ENCODE results near the gene UBE3D.
A peak's percentile ranks its signal among the peaks of the same experiment; 100 is the strongest.

Gene UBE3D, protein sequence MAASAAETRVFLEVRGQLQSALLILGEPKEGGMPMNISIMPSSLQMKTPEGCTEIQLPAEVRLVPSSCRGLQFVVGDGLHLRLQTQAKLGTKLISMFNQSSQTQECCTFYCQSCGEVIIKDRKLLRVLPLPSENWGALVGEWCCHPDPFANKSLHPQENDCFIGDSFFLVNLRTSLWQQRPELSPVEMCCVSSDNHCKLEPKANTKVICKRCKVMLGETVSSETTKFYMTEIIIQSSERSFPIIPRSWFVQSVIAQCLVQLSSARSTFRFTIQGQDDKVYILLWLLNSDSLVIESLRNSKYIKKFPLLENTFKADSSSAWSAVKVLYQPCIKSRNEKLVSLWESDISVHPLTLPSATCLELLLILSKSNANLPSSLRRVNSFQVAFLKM

DNA sequence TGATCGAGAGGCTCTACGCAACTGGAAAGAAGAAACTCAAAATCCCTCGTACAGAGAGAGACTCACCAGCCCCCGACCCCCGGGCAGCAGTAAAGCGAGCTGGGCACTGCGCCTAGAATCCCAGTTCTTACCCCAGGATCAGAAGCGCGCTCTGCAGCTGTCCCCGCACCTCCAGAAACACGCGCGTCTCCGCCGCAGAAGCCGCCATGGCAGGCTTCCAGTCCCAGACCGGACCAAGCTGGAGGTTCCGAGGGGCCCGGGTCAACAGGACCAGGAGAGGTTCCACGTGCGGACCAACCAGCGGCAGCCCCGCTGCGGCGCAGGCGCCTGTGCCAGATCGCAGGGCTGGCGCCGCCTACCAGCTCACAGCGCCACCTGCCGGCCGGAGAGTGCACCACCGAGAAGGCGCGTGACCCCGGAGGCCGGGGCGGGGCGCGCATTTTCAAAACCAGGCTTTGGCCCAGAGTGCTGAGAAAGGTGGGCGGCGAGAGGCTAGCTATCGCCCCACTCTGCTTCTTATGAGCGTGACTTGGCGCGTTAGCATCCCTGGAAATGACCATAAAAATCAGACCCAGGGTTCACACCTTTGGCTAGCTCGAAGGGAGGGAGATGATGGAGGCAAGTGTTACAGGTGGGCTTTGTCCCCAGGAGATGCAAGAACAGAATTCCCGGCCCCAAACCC is at the start of gene UBE3D:
Gene UBE3D, minus strand, starts transcription at position 331 of the 682 bp plus-strand sequence. Its CDS starts 123 bp downstream, at position 208.
- peak; percentile 83 for ATAC-seq
- TF ChIP-seq ESRRG (CRISPR knock-in tag; IDR thresholded peaks at IDR 0.05), result no peak
- TF ChIP-seq, protein P1, sequence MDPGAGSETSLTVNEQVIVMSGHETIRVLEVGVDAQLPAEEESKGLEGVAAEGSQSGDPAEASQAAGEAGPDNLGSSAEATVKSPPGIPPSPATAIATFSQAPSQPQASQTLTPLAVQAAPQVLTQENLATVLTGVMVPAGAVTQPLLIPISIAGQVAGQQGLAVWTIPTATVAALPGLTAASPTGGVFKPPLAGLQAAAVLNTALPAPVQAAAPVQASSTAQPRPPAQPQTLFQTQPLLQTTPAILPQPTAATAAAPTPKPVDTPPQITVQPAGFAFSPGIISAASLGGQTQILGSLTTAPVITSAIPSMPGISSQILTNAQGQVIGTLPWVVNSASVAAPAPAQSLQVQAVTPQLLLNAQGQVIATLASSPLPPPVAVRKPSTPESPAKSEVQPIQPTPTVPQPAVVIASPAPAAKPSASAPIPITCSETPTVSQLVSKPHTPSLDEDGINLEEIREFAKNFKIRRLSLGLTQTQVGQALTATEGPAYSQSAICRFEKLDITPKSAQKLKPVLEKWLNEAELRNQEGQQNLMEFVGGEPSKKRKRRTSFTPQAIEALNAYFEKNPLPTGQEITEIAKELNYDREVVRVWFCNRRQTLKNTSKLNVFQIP (CRISPR knock-in tag; IDR thresholded peaks at IDR 0.05; ENCODE audit: borderline replicate concordance, low read depth), result no peak
- TF ChIP-seq ZNF565 (CRISPR knock-in tag; conservative IDR thresholded peaks at IDR 0.05; ENCODE audit: low read depth), result no peak
- TF ChIP-seq PPARA (CRISPR knock-in tag; IDR thresholded peaks at IDR 0.05; ENCODE audit: borderline replicate concordance), result no peak
- TF ChIP-seq, protein P2, sequence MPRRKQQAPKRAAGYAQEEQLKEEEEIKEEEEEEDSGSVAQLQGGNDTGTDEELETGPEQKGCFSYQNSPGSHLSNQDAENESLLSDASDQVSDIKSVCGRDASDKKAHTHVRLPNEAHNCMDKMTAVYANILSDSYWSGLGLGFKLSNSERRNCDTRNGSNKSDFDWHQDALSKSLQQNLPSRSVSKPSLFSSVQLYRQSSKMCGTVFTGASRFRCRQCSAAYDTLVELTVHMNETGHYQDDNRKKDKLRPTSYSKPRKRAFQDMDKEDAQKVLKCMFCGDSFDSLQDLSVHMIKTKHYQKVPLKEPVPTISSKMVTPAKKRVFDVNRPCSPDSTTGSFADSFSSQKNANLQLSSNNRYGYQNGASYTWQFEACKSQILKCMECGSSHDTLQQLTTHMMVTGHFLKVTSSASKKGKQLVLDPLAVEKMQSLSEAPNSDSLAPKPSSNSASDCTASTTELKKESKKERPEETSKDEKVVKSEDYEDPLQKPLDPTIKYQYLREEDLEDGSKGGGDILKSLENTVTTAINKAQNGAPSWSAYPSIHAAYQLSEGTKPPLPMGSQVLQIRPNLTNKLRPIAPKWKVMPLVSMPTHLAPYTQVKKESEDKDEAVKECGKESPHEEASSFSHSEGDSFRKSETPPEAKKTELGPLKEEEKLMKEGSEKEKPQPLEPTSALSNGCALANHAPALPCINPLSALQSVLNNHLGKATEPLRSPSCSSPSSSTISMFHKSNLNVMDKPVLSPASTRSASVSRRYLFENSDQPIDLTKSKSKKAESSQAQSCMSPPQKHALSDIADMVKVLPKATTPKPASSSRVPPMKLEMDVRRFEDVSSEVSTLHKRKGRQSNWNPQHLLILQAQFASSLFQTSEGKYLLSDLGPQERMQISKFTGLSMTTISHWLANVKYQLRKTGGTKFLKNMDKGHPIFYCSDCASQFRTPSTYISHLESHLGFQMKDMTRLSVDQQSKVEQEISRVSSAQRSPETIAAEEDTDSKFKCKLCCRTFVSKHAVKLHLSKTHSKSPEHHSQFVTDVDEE (CRISPR knock-in tag; IDR thresholded peaks at IDR 0.05), result no peak
- no peak for TF ChIP-seq BACH2 (CRISPR knock-in tag; IDR thresholded peaks at IDR 0.05; ENCODE audit: borderline replicate concordance)
- TF ChIP-seq OSR1 (CRISPR knock-in tag; IDR thresholded peaks at IDR 0.05), result no peak
- no peak for TF ChIP-seq CSDC2 (CRISPR knock-in tag; IDR thresholded peaks at IDR 0.05)
- no peak for TF ChIP-seq SNAI2 (CRISPR knock-in tag; IDR thresholded peaks at IDR 0.05)
- no peak for TF ChIP-seq RARB (CRISPR knock-in tag; IDR thresholded peaks at IDR 0.05)
- TF ChIP-seq ZNF8 (CRISPR knock-in tag; IDR thresholded peaks at IDR 0.05), result no peak
- no peak for TF ChIP-seq ZC3H10 (CRISPR knock-in tag; IDR thresholded peaks at IDR 0.05)

DNA sequence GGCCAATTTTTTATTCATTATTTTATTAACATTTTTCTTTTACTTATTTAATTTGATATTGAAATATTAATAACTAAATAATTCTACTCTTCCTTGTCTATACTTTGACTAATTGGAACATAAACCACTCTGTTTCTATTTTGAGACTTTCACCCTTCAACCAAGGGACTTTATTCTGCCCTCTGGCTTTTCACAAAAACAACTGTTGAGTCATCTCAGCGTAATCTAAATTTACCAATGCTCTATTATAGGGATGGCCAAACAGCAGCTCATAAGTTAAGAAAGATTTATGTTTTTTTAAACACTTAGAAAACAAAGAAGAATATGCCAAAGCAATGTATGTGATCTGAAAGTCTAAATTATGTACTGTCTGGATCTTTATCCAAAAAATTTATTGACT is 48.5 kb upstream of the UBE3D start:
- ATAC-seq, result no peak
- TF ChIP-seq TOX (CRISPR knock-in tag; IDR thresholded peaks at IDR 0.05; ENCODE audit: borderline replicate concordance), result peak; percentile 38; the same call in 1 of the 2 replicates
- TF ChIP-seq OSR1 (CRISPR knock-in tag; IDR thresholded peaks at IDR 0.05), result no peak
- no peak for TF ChIP-seq ESRRG (CRISPR knock-in tag; IDR thresholded peaks at IDR 0.05)

GRCh38 chr6:83113258-83113657 is 47.6 kb upstream of the UBE3D start:
- TF ChIP-seq, protein P2 (CRISPR knock-in tag; IDR thresholded peaks at IDR 0.05), result no peak
- no peak for ATAC-seq

GRCh38 chr6:83108378-83108777 is 42.7 kb upstream of the UBE3D start:
- TF ChIP-seq, protein P3, sequence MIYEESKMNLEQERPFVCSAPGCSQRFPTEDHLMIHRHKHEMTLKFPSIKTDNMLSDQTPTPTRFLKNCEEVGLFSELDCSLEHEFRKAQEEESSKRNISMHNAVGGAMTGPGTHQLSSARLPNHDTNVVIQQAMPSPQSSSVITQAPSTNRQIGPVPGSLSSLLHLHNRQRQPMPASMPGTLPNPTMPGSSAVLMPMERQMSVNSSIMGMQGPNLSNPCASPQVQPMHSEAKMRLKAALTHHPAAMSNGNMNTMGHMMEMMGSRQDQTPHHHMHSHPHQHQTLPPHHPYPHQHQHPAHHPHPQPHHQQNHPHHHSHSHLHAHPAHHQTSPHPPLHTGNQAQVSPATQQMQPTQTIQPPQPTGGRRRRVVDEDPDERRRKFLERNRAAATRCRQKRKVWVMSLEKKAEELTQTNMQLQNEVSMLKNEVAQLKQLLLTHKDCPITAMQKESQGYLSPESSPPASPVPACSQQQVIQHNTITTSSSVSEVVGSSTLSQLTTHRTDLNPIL (CRISPR knock-in tag; IDR thresholded peaks at IDR 0.05; ENCODE audit: low read depth), result no peak
- TF ChIP-seq RARB (CRISPR knock-in tag; IDR thresholded peaks at IDR 0.05) (no peak), TOX (CRISPR knock-in tag; IDR thresholded peaks at IDR 0.05; ENCODE audit: borderline replicate concordance) (no peak), GLIS3 (CRISPR knock-in tag; IDR thresholded peaks at IDR 0.05) (no peak), ZNF565 (CRISPR knock-in tag; conservative IDR thresholded peaks at IDR 0.05; ENCODE audit: low read depth) (no peak), ZNF8 (CRISPR knock-in tag; IDR thresholded peaks at IDR 0.05) (no peak), ZC3H10 (CRISPR knock-in tag; IDR thresholded peaks at IDR 0.05) (no peak), PPARA (CRISPR knock-in tag; IDR thresholded peaks at IDR 0.05; ENCODE audit: borderline replicate concordance) (no peak), CSDC2 (CRISPR knock-in tag; IDR thresholded peaks at IDR 0.05) (no peak), TCF4 (CRISPR knock-in tag; IDR thresholded peaks at IDR 0.05; ENCODE audit: borderline replicate concordance) (no peak), ARNTL (CRISPR knock-in tag; IDR thresholded peaks at IDR 0.05; ENCODE audit: borderline replicate concordance, low read depth) (no peak), ZNF70 (CRISPR knock-in tag; IDR thresholded peaks at IDR 0.05) (no peak)
- TF ChIP-seq, protein P4, sequence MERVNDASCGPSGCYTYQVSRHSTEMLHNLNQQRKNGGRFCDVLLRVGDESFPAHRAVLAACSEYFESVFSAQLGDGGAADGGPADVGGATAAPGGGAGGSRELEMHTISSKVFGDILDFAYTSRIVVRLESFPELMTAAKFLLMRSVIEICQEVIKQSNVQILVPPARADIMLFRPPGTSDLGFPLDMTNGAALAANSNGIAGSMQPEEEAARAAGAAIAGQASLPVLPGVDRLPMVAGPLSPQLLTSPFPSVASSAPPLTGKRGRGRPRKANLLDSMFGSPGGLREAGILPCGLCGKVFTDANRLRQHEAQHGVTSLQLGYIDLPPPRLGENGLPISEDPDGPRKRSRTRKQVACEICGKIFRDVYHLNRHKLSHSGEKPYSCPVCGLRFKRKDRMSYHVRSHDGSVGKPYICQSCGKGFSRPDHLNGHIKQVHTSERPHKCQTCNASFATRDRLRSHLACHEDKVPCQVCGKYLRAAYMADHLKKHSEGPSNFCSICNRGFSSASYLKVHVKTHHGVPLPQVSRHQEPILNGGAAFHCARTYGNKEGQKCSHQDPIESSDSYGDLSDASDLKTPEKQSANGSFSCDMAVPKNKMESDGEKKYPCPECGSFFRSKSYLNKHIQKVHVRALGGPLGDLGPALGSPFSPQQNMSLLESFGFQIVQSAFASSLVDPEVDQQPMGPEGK (CRISPR knock-in tag; IDR thresholded peaks at IDR 0.05; ENCODE audit: borderline replicate concordance), result no peak
- no peak for ATAC-seq

Data from SK-N-SH treated with all-trans-retinoic acid at 6 μM for 48 hours (cell line).